HG02623 (cell line): ENCODE measurements around the gene NLRP1.

Experiments
- ATAC-seq: cut with Tn5 transposase; IDR thresholded peaks from one replicate; pipeline ENCODE4 v1.9.1; 2021; ENCODE audit warnings: moderate library complexity; ENCODE audit not compliant: unreplicated experiment

Gene NLRP1

DNA sequence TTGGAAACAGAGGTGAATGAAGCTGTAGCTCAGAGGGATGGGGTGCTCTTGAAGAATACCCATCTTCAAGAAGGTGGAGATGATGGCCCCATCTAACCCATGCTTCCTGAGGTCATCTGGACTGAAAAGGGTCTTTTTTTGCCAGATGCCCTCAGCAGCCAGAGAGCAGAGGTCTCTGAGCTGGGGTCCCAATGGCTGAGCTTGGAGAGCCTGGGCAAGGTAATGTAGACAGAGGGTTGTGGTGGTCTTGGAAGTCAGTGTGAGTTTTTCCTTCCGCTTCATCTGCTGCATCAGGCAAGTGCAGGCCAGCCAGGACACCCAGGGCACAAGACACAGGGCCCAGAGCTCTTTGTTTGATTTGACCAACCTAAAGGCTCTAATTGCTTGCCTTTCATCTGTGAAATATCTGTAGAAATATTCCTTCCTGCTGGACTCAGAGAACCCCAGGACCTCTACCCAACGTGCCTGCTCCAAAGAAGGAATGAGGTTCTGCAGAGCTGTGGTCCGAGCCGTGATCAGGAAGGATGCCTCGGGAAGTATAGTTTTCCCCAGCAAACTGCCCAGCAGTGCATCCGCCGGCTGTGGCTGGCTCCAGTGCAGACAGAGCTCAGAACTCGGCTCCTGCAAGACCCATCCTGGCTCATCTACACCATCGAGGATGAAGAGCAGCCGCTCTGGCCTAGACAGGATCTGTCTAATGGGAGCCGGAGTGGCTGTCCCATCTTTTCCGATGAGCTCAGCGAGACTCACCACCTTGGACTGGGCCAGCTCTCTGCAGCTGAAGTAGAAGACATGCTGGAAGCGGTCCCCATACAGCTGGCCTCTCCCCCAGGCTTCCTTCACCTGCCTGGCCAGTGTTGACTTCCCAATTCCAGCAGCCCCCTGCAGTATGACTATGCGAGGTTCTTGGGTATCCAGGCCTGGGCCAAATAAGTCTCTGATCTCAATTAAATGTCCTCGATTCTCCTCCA, 25.2 kb downstream of the NLRP1 start:
- ATAC-seq: no peak

DNA sequence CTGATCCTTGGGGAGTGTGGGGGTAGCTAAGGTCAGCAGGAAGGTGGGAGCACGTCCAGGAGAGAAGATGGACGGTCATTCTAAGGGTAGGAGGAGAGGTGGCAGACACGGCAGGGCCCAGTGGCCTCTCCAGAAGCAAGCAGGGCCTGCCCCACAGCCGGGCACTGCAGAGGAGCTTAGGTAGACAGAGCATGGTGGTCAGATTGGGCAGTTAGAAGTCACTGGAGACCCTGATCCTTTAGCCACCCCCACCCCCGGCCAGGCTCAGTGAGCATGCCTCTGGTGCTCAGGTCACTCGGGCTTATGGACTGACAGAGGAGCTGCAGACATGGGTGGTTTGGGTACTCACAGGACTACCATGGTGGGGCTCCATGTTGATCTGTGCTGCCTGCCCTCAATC, 26.3 kb downstream of the NLRP1 start:
- ATAC-seq: no peak

- ATAC-seq: no peak
These were observed 26.8 kb downstream of the NLRP1 start for GRCh38 chr17:5557485-5557884.

DNA sequence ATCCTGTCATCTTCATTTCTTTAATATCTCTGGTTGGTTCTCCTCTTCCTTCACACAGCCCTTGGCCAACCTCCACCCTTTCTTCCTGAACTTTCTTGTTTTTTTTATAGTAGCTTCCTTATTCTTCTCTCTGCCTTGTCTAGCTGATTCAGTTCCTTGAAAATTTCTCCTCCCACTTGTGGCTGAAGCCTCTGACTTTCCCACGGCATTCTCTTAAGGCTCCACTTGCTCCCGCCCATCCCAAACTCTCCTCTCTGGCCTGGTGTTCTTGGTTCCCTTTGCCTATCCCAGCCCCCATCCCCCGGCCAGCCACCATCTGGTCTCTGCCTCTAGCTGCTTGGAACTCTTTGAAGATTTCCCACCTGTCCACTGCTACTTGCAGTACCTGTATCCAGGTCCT, 29.1 kb downstream of the NLRP1 start:
- no peak for ATAC-seq

DNA sequence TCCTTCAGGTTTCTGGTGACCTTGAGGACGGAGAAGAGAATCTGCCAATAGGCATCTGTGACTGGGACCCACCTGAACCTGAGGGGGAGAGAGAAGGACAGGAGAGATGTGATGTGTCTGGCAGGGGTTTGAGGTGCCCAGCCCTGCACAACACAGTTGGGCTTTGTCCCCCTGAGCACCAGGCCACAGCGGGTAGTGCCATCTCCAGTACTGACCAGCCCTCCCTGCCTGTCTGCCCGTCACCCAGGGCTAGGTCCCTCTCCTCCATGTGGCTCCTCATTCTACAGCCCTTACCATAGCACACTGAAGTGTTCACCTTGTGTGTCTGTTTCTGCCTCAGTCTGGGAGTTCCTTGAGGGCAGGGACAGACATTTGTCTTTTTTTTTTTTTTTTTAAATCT, 30.8 kb downstream of the NLRP1 start:
- ATAC-seq: no peak

GRCh38 chr17:5552841-5553240, 31.5 kb downstream of the NLRP1 start:
- no peak for ATAC-seq

DNA sequence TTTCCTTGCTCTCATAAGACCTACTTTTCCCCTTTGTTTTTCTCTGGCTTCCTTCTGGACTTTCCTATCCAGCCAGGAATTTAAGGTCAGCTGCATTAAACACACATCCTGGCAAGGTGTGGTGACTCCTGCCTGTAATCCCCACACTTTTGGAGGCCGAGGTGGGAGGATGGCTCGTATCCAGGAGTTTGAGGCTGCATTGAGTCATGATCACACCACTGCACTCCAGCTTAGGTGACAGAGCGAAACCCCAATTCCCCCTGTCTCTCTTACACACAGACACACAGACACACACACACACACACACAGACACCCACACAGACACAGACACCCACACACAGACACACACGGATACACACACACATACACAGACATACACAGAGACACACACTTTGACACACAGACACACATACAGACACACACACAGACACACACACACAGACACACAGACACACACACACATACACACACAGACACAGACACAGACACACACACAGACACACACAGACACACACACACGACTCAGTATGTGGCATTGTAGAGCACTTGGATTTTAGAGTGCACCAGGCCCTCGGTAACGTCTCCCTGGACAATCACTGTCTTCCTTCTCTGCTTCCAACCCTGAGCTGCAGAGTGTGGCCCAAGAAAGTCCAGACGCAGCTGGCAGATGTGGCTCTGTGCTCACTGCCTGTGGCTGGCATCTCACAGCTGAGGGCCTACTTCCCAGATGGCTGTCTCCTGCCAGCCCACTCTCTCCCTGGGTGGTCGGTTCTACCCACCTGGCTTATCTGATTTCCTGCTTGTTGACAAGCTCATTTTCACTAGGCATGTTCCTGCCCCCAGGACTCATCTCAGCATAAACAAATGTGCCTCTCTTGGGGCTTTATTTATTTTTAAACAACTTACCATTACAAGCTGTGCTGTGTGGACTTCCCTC, 39.0 kb downstream of the NLRP1 start:
- ATAC-seq: no peak

DNA sequence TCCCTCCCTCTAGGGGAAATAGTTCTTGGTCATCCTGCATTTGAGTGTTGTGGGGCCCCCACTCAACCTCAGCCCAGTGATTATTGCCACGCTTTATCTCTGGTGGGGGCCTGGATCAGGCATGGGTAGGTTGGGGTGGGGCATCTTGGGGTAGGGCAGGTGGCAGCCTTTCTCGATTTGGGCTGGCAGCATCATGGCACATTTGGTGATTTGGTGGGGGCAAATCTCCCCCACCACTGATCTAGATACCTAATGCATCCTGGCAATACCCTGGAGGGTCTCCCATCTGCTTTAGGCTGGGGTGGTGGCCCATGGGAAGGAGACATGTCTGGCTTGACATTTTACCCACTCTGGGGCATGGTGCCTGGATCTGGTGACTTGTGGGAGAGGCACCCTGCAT, 40.2 kb downstream of the NLRP1 start:
- no peak for ATAC-seq

GRCh38 chr17:5541610-5542202, 42.6 kb downstream of the NLRP1 start:
- no peak for ATAC-seq

- ATAC-seq: no peak
These were observed 44.0 kb downstream of the NLRP1 start for GRCh38 chr17:5540321-5540720.

DNA sequence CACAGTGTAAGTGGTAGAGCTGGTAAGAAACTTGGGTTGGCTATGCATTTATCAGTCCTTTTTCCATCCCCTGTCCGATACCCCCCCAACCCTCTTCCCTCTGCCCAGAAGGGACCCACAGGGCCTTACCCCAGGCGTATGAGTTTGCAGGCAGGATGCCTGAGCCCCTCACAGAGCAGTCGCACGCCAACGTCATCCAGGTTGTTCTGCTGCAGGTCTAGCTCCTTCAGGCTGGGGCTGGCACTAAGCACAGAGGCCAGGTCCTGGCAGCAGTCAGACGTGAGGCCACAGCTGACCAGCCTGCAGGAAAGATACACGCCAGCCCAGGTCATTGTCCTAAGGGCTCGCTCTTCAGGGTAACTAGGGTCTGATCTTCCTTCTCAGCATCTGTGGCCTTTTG, 45.0 kb downstream of the NLRP1 start:
- no peak for ATAC-seq

DNA sequence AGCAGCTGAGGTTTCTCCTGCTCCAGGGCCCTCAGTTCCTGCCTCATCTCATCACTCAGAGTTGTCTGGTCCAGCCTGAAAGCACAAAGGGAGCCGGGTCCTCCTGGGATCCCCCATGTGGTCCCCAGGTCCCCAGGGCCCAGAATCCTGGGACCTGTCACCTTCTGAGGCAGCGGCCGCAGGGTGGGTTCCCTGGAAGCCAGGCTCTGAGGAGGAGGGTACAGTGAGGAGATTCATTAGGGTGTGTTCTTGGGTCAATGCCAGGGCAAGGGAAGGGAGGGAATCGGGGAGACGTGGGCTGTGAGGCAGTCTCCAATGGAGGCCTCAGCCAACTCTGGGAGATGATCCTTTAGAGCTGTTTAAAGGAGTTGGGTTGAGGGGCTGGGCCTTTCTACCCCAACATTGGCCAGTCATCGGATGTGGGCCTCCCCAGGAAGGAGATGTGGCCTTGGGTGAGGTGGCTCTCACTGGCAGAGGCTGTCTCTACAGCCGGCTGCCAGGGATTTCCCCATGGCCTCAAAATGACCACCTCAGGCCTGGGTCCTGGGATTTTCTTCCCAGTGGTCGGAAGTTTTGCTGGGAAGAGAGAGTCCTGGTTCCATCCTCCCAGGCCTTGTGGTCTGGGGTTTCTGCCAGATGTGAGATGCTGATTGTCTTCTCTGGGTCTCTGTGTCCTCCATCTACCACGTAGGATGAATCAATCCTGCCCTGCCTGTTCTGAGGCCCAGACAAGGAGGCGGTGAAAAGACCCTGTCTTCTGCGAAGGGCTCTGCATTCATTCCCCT, 47.3 kb downstream of the NLRP1 start:
- no peak for ATAC-seq

DNA sequence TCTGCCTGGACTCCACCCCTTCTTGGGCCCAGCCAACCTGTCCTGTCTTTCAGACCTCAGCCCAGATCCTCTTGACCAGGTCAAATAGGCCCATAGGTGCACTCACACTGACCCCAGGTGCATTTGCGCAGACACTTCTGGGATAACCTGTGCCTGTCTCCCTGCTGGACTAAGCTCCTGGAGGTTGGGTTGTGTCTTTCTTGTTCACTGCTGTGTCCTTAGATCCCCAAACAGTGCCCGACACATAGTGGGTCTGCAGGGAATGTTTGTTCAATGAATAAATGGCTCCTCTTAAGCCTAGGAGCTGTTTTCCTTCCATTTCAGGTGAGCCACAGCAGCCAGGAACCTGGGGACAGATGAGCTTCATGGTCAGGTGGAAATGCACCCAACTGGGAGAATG, 48.9 kb downstream of the NLRP1 start:
- no peak for ATAC-seq

GRCh38 chr17:5533486-5534315, 50.6 kb downstream of the NLRP1 start:
- no peak for ATAC-seq

GRCh38 chr17:5532581-5532980, 51.7 kb downstream of the NLRP1 start:
- ATAC-seq: no peak

DNA sequence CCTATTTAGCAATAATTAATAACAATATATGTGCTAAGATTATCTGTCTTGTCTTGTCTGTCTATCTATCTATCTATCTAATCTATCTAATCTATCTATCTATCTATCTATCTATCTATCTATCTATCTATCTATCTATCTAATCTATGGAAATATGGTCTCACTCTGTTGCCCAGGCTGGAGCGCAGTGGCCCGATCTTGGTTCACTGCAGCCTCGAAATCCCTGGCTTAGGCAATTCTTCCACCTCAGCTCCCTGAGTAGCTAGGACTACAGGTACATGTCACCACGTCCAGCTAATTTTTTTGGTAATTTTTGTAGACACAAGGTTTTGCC, 53.3 kb downstream of the NLRP1 start:
- ATAC-seq: no peak

DNA sequence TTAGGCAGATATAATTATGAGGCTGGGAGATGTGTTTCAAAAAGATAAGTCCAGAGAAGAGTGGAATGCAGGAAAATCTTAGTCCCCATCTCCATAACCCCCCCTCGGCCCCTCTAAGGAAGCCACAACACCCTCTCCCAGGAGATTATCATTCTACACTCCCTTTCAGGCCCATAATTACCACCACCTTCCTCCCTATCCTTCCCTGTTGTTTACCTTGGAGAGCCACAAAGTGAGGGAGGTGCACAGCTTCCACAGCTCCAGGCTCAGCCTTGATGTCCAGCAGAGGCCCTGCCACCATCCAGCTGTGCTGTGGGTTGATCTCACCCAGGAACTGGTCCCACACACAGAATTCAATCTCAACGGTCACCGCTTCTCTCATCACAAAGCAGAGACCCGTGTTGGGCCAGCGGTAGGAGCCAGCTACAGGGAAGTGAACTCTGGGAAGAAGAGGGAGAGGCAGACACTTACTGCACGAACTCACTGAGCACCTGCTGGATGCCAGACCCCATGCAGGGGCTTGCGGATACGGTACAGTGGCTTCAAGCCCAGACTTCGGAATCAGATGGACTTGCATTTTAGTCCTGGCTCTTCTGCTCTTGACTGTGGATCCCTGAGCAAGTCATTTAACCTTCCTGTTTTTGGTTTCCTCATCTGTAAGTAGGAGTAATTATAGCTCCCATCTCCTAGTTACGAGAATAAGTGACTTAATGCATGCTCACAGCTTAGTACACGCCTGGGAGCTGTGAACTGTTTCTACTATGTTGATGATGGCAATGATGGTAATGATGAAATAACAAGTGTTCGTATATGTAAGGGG, 53.8 kb downstream of the NLRP1 start:
- ATAC-seq: no peak

- ATAC-seq: no peak
These were observed 56.6 kb downstream of the NLRP1 start for GRCh38 chr17:5527601-5528250.
